Activated naive CD8-positive, alpha-beta T cell treated with anti-CD3 and anti-CD28 coated beads, Interleukin-2, amount 50 U/mL, for 16 hours (primary cell): Measurements from ENCODE around the gene PRDM12.

Source experiments
- DNase-seq: peaks from one replicate; pipeline ENCODE4 v3.0.0-alpha.2; 2020; ENCODE audit warnings: low read depth, low spot score

The PRDM12 gene

DNA sequence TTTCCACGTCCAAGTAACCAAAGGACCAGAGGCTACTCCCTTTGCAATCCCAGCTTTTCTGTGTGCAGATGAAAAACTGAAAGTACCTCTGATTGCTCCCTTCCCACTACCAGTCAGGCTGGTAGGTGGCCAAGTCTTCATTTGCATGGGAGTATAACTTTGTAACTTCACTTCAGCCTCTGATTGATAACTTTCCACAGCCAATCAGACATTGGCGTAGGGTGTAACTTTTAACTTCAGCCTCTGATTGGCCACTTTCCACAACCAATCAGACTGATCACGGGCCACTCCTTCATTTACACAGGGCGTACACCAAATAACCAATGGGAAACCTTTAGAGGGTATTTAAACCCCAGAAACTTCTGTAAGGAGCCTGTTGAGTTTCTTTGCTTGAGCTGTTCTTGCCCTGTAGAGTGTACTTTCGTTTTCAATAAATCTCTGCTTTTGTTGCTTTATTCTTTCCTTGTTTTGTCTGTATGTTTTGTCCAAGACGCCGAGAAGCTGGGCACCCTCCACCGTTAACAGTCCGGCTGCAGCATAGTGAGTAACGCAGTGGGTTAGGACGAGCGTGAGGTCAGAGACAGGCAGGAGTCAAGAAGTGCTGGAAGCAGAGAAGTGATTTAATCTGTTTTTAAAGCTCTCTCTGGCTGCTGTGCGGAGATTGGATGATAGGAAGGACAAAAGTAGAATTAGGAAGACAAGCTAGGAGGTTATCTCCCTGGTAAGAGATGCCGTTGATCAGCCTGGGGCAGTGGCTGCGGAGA lies 25.7 kb downstream of the PRDM12 start:
- no peak for DNase-seq

DNA sequence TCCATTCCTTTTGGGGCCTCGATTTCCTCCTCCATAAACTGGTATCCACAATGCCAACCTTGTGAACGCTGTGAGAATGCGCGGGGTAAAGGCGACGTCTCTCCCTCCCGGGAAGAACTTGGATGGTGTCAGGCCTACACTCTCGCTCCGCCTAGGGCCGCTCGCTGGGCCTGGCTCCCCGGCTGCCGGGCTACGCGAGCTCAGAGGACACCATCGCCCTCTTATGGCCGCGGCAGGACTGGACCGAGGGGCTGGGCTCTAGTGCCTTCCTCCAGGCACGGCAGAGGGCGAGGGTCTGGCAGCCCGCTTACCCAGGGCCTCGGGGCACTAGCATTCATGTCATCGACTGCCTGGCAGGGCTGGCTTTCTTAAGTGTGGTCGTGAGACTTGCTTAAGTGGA lies 27.9 kb downstream of the PRDM12 start:
- no peak for DNase-seq

DNA sequence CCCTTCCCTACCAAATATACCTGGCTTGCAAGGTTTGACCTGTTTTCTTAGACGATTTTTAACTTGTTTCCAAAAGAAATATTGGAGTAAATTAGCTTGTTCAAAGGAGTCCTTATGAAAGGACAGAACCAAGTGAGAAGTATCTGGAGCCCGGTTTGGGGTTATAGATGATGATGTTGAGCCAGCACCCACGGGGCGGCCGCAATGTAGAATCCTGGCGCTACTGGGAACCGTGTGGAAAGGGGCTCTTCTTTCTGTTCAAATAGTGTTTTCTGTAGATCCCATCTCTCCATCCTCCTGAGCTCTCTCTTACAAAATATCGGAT lies 28.7 kb downstream of the PRDM12 start:
- no peak for DNase-seq

DNA sequence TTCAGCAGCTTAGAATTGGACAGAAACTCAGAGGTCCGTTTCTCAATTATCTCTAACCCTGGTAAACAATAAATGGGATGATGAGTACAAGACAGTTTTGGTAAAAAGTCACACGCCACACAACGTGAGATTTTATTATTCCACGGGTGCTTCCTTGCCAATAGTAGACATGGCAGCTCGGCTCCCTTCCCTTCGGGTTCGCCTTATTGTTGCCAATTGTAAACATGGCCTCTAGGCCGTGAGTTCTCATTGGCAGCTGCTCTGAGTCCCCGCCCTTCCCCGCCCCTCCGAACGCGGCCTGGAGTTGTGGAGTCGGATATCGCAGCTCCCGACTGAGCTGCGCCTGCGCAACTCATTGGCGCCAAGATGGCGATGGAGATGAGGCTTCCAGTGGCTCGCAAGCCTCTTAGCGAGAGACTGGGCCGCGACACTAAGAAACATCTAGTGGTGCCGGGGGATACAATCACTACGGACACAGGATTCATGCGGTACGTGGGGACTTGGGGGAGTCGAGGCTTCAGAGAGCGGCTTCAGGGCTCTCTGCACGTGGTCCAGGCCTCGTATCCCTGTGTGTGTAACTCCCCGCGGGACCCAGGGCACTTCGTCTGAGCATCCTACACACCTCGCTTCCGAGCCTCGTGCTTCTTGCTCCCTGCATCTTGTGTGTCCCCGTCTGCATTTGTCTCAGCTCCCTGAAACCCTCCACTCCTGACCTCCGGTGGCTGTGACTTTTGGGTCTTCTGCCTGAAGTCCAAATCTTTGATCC lies 29.2 kb downstream of the PRDM12 start, which contains the start of gene EXOSC2:
Gene EXOSC2 (plus strand): TSS at position 355 of the 766 bp plus-strand sequence. CDS start 12 bp downstream, at position 367.
- DNase-seq, result peak; percentile 97

DNA sequence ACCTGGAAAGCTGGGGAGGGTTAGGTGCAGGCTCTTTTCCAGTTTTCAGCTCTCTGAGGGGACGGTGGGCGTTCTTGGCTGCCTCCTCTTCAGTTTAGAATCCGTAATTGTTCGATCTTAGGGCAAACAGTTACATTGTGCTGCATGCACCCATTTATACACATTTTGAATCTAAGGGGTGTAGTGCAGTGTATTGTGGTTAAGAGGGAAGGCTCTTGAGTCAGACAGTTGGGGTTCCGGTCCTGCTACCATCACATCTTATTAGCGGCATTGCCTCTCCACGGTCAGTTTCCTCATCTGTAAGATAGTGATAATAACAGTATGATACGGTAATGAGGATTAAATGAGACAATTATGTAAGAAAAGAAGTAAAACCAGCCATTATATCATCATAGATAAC lies 29.8 kb downstream of the PRDM12 start:
- DNase-seq, result no peak

DNA sequence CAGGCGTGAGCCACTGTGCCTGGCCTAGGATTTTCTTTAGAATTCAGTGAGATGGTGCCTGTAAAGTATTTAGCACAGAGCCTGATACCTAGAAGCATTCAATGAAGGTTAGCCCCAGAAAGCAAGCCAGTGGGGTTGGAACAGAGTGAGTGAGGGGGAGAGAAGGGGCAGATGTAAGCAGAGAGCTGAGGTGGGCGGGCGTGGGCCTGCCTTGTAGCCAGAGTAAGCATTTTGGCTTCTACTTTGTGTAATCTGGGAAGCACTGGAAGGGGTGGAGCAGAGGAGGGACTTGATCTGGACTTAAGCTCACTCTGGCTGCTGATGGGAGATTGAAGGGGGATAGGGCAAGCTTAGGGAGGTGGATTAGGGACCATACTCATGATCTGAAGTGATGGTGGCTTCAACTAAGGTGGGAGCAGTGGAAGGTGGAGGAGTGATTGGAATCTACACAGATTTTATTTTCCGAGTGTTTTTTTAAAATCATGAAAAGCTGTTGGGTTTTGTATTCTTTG lies 31.8 kb downstream of the PRDM12 start:
- DNase-seq, result no peak

DNA sequence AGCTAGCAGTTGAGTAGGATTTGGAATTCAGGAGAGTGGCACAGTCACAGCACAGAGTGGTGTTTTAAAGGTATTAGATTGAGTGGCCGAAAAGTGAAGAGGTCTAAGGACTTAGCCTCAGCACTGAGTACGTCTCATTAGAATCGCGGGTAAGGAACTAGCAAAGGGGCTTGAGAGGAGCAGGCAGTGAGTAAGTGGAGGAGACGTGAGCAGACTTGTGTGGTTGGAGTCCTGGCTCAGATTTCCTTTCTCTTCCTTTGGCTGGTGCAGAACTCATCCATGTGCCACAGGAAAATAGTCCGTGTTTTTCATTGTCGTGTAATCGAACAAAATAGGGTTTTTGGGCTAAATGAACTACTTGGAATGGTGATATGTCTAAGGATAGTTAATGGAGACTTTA lies 32.6 kb downstream of the PRDM12 start:
- no peak for DNase-seq

DNA sequence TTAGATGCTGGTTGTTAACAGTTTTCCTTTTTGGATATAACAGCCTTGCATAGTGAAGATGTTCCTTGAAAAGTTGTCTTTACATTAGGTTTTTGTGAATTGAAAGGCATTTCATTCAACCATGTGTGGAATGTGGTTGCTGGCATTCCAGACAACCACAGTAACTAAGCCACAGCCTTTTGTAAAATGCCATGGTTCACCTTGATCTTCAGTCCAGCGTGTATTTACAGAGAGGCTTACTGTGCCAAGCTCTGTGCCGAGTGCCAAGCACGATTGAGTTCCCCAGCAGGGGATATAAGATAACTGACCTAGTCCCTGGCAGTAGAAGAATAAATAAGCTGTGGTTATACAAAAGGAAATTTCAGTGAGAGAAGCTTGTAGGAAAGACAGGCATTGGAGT lies 34.1 kb downstream of the PRDM12 start:
- no peak for DNase-seq

DNA sequence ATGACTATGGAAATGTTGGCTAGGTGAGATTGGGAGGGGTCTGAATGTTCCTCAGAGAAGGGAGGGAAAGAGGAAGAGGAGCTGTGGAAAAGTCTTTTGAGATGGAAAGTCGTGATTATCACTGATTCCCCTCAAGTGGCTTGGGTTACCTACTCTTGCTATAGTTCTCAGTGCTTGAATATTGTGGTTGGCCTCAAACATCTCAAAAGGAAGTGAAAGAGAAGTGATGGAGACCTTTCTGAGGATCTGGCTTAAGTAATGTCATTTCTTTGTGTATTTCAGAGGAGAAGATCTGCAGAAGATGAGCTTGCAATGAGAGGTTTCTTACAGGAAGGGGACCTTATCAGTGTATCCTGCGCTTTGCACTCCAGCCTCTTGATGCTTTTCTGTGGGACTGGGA lies 34.7 kb downstream of the PRDM12 start:
- no peak for DNase-seq

DNA sequence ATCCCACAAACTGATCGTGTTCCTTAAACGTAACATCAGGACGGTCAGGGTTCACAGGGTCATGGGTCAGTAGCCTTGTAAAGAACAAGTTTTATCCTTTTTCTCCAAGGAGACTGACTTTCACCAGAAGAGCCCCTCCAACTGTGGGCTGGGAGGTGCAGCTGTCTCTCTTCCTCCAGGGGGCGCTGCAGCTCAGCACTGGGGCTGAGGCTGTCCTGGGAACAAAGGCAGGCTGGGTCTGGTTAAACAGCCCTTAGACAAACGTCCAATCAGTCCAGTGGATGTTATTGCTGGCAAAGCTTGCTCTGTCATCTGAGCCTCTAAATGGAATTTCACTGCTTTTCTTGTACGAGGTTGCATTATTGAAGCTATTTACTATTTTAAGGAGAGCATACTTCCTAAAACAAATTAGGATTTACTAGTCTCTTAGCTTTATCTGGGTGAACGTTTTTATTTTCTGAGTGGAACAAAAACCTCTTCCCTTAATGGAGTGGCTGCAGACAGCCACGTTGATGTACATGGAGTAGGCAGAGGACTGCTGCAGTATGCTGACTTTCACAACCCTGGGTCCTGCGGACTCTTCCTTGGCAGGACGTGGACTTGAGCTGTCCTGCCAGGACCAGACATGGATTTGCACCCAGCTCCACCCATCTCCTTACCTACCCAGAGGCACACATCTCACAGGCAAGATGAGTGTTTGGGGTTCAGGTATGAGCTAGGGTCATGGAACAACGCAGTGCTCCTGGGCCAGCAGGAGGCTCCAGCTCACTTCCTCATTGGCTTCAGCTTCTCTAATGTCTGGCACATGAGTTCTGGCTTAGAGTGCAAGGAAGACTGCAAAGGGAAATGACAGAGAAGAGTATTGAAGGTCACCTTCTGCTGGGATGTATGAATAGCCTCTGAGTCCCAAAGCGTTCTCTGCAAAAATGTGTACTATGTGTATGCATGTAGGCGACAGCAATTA lies 36.9 kb downstream of the PRDM12 start:
- peak; percentile 42 for DNase-seq

DNA sequence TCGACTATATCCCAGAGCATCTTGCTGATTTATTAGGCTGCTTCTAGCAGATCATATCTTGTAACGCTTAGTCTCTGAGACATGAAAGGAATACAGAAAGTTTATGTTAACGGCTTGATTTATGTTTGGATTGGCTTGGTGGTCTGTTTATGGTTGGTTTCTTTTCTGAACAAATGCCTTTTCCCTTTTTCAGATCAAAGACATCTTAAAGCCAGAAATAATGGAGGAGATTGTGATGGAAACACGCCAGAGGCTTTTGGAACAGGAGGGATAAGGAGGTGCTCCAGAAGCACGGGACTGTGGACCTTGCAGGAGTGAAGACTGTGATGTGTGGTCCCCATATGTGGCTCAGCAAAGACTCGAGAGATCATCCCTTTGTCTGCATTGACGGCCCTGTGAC lies 39.1 kb downstream of the PRDM12 start:
- no peak for DNase-seq

DNA sequence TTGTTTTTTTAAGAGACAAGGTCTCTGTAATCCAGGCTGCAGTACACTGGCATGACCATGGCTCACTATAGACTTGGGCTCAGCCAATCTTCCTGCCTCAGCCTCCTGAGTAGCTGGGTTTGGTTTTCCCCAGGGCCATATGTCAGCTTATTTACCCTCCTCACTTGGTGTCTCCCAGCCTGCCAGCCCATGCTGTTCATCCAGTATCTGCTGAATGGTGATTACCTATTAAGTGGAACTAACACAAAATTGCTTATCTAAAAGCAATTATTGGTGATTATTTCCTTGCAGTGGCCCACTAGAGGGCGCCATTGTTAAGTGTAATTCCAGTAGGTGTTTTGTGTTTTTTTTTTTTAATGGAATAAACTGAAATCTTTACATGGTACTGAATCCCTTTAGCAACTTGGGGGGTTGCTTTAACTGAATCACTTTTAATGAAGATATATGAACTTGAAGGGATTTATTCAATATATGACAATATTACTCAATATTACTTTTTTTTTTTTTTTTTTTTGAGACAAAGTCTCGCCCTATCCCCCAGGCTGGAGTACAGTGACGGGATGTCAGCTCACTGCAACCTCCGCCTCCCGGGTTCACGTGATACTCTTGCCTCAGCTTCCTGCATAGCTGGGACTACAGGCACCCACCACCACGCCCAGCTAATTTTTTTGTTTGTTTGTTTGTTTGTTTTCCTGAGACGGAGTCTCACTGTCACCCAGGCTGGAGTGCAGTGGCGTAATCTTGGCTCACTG lies 43.0 kb downstream of the PRDM12 start:
- DNase-seq, result peak; percentile 54

DNA sequence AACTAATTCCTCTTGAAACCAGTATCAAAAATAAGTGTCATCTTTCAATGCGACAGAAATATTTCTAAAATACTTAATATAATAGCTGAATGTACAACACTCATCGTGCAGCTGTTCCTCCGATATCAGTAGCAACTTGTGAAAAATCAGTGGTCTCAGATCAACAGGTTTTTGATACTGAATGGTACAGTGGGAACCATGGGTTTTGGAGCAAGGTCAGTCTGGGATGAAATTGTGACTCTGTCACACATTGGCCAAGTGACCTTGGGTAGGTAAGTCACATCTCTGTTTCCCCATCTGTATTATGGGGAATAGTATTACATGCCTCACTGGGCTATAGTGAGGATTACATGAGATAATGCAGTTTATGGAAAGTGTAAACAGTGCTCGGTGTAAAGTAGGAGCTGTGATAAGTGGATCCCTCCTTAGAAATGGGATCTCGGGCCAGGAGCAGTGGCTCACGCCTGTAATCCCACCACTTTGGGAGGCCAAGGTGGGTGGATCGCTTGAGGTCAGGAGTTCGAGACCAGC lies 46.5 kb downstream of the PRDM12 start:
- DNase-seq, result no peak

DNA sequence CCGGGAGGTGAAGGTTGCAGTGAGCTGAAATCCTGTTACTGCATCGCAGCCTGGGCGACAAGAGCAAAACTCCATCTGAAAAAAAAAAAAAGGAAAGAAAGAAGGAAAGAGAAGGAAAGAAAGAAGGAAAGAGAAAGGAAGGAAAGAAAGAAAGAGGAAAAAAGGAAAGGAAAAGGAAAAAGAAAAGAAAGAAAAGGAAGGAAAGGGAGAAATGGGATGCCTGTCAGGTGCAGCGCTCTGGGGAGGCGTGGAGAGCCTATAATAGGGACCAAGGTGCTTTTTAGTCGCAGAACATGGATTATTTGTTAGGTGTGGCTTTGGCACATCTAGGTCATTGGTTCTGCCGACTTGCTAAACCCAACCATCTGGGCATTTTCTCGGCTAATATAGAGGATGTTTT lies 47.1 kb downstream of the PRDM12 start:
- no peak for DNase-seq

DNA sequence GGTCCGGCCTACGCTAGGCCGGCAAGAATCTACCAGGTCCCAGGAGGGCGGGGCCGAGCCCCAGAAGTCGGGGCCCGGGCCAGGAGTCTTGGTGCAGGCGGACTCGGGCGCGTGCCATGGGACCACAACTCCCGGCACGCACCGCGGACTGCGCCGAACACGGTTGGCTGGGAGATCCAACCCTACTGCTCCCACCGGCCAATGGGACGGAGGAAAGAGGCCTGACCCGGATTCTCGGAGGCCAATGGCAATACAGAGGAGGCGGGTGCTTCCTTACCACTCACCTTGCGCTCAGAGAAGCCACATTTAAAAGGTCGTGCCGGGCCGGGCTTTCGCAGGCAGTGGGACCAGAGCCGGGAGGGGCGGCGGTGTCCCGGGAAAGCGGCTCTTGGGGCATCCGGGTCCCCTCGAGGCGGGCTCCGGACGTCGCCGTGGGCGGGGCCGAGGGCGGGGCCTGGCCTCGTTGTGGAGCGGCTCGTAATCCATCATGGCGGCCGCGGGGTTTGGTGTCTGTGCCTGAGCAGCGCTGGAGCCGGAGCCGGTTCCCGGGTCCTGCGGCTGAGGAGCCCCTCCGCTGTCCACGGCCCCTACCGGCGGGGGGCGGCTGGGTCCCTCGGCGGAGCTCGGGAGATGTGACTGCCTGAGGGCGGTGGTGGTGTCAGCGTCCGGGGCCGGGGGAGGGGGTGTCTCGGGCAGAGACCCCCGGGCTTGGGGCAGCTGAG lies 48.3 kb downstream of the PRDM12 start:
- peak; percentile 88 for DNase-seq

DNA sequence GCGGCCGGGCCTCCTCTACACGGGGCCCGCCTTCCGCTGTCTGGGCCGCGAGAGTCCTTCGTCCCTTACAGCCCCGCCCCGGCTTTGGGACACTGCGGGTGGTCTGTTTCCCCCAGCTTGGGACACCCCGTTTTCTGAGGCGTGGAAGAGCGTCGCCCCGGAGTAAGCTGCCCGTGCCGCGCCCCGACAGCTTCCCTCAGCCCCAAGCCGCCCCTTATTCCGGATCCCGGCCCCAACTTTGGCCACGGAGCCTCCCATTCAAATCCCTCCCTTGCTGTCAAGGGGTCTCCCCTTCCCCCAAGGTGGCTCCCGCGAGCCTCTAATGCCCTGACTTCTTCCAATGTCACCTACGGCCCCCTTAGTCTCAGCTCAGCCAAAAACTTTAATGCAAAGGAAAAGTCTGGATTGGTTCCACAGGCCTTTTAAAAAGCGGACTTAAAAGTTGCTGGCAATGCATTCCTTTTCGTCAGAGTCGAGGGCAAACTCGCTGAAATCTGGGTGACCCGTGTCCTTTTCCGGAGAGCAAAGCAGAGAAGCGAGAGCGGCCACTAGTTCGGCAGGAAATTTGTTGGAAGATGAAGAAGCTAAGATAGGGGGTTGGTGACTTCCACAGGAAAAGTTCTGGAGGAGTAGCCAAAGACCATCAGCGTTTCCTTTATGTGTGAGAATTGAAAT lies 49.0 kb downstream of the PRDM12 start:
- no peak for DNase-seq

DNA sequence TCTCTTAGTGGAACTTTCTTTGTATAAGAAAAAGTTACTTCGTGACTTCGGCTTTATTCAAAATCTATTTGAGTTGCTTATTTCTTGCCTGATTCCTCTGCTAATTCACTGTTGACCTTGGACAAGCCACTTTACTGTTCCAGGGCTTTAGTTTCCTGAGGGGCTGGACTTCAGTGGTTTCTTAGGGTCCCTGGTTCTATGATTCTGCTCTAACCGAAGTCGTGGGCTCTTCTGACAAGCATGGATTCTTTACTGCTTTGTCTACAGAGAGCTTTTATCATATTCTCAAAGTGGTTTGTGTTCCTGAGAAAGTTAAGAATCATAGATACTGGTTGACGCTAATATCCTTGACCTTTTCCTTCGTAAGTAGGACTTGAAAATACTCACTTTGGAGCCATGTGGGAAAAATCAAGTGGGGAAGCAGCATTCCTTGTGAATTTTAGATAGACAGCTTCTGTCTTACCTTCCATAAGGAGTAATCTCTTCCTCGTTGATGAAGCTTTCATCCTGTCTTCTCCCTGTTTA lies 50.3 kb downstream of the PRDM12 start:
- no peak for DNase-seq

DNA sequence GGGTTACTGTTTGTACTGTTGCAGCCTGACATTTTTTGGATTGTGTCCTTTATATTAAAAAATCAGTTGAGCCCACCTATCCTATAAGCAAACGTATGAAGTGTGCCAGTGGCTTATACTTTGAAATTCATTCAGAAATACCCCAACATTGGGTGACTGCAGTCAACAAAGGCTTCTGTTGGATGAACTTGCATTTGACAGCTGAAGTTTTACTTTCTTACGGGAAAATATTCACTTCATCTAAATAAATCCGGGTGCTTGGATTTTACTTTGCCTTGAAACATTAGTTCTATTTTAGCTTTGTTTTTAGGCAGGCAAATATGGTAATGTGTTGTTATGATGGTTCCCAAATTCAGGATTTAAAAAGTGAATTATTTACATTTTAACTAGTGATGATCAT lies 50.9 kb downstream of the PRDM12 start:
- no peak for DNase-seq

DNA sequence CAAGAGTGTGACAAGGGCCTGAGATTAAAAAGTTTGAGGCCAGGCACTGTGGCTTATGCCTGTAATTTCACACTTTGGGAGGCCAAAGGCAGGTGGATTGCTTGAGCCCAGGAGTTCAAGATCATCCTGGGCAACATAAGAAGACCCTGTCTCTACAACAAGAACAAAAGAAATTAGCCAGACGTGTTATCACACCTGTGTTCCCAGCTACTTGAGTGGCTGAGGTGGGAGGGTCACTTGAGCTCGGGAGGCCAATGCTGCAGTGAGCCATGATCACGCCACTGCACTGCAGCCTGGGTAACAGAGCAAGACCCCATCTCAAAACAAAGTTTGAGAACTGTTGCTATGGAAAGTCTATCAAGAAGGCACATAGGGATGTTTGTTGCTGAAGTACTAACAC lies 54.2 kb downstream of the PRDM12 start:
- no peak for DNase-seq
